Measurements from ENCODE around the gene TOMT.

Gene TOMT

DNA sequence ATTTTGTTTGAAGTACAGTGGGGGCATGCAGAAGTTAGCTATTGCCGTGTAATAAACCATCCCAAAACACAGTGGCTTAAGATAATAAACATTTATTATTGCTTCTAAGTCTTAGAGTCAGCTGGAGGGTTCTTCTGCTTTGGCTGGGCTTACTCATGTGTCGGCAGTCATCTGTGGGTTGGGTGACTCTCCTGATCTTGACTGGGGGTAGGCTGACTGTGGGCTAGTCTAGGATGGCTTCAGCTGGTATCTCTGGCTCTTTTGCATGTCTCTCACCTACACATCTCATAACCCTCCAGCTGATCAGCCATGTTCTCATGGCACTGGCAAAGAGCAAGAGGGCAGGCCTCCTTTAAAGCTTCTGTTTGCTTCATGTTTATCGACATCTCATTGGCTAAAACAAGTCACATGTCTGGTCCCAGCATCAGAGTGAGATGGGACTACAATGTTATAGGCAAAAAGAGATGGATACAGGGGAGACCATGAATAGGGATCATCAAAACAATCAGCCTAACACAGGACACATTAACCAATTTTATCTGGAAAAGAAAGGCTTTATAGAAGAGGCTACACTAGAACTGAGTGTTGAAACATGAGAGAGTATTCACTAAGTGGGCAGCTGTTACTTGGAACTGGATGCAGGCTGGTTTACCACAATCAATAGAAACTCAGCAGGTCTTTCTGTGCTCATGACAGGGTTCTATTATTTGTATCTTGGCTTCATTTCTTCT lies 19.9 kb upstream of the TOMT start:
- Histone ChIP-seq H3K9ac (ENCODE audit: low read length in 2 of 2) (no peak overlapping the region), H3K4me3 (ENCODE audit: low read length in 2 of 2) (no peak overlapping the region), H3K4me1 (ENCODE audit: control insufficient read depth, insufficient read depth, low read length) (peaks cover 6% of the 10 kb centered on the region), H3K9me3 (ENCODE audit: control insufficient read depth in 2 of 2, low read length in 2 of 2) (no peaks in the 10 kb centered on the region), H3K27me3 (ENCODE audit: control insufficient read depth in 1 of 2, insufficient read depth in 2 of 2, low read length in 2 of 2) (no peaks in the 10 kb centered on the region), H3K27ac (ENCODE audit: low read length) (no peak overlapping the region), H3K36me3 (ENCODE audit: control insufficient read depth in 2 of 2, insufficient read depth in 2 of 2, low read length in 2 of 2) (peaks cover 18% of the 10 kb centered on the region in 2 donors)

DNA sequence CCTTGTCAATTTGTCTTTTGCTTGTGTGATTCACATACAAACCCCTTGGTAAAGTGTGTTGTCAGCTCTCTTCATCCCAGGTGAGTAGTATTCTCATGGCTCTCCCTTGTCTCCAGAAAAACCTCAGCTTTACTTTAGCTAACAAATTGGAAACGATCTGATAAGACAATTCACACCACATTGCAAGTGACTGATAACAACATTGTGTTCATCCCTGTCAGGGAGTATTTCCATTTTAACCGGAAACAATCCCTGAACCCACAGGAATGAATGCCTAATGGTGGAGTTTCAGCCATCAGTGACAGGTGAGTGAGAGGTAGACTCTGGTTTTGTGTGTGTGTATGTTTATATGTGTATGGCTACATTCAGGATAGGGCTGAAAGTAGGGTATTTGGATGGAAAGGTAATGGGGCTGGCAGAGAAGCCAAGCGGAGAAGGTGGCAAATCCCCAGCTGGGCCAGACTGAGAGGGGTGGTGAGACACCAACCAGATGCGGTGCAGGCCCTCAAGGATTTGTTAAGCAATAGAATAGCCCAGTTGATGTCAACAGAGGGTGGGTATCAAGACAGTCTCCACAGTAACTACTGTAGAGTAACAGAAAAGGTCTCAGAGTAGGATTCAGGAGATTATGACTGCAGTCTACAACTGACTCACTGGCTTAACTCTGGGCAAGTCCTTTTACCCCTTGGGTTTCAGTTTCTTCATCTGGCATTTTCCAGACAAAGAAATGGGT lies 17.5 kb upstream of the TOMT start:
- H3K9ac ChIP-seq (ENCODE audit: low read length in 2 of 2) = peak overlapping the region in 1 of 2 donors; percentile 1
- H3K9me3 ChIP-seq (ENCODE audit: control insufficient read depth in 2 of 2, low read length in 2 of 2) = no peaks in the 10 kb centered on the region
- no peak overlapping the region for H3K27ac ChIP-seq (ENCODE audit: low read length)
- H3K4me3 ChIP-seq (ENCODE audit: low read length in 2 of 2) = no peak overlapping the region
- peaks cover 18% of the 10 kb centered on the region in 2 donors for H3K36me3 ChIP-seq (ENCODE audit: control insufficient read depth in 2 of 2, insufficient read depth in 2 of 2, low read length in 2 of 2)
- H3K27me3 ChIP-seq (ENCODE audit: control insufficient read depth in 1 of 2, insufficient read depth in 2 of 2, low read length in 2 of 2) = no peaks in the 10 kb centered on the region
- peaks cover 7% of the 10 kb centered on the region for H3K4me1 ChIP-seq (ENCODE audit: control insufficient read depth, insufficient read depth, low read length)

GRCh38 chr11:72091292-72091691 lies 14.4 kb upstream of the TOMT start:
- Histone ChIP-seq H3K9ac (ENCODE audit: low read length in 2 of 2) (peak overlapping the region; percentile 18 to 47), H3K9me3 (ENCODE audit: control insufficient read depth in 2 of 2, low read length in 2 of 2) (no peaks in the 10 kb centered on the region), H3K27ac (ENCODE audit: low read length) (peak overlapping the region; percentile 8), H3K27me3 (ENCODE audit: control insufficient read depth in 1 of 2, insufficient read depth in 2 of 2, low read length in 2 of 2) (no peaks in the 10 kb centered on the region), H3K4me3 (ENCODE audit: low read length in 2 of 2) (no peak overlapping the region), H3K4me1 (ENCODE audit: control insufficient read depth, insufficient read depth, low read length) (peaks cover 7% of the 10 kb centered on the region), H3K36me3 (ENCODE audit: control insufficient read depth in 2 of 2, insufficient read depth in 2 of 2, low read length in 2 of 2) (peaks cover 25 to 28% of the 10 kb centered on the region in 2 donors)

- peak overlapping the region in 1 of 2 donors; percentile 21 for H3K9ac ChIP-seq (ENCODE audit: low read length in 2 of 2)
- peaks cover 40% of the 10 kb centered on the region for H3K4me1 ChIP-seq (ENCODE audit: control insufficient read depth, insufficient read depth, low read length)
- peaks cover 35 to 54% of the 10 kb centered on the region in 2 donors for H3K36me3 ChIP-seq (ENCODE audit: control insufficient read depth in 2 of 2, insufficient read depth in 2 of 2, low read length in 2 of 2)
- no peaks in the 10 kb centered on the region for H3K27me3 ChIP-seq (ENCODE audit: control insufficient read depth in 1 of 2, insufficient read depth in 2 of 2, low read length in 2 of 2)
- no peaks in the 10 kb centered on the region for H3K9me3 ChIP-seq (ENCODE audit: control insufficient read depth in 2 of 2, low read length in 2 of 2)
- H3K4me3 ChIP-seq (ENCODE audit: low read length in 2 of 2) = no peak overlapping the region
- H3K27ac ChIP-seq (ENCODE audit: low read length) = no peak overlapping the region
Observed at GRCh38 chr11:72098741-72099140, 7.0 kb upstream of the TOMT start.

DNA sequence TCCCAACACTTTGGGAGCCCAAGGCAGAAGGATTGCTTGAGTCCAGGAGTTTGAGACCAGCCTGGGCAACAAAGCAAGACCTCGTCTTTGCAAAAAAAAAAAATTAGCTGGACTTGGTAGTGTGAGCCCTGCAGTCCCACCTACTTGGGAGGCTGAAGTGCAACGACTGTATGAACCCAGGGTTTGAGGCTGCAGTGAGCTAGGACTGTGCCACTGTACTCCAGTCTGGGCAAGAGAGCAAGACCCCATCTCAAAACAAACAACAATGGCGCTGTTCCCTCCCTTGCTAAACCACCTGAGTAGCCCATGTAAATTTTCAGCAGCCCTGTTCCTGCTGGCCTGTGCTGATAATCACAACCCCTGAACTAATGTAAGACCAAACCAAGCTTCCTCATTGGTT lies 5.7 kb upstream of the TOMT start:
- peak overlapping the region in 1 of 2 donors; percentile 21 for H3K9ac ChIP-seq (ENCODE audit: low read length in 2 of 2)
- no peaks in the 10 kb centered on the region for H3K27me3 ChIP-seq (ENCODE audit: control insufficient read depth in 1 of 2, insufficient read depth in 2 of 2, low read length in 2 of 2)
- peaks cover 42% of the 10 kb centered on the region for H3K4me1 ChIP-seq (ENCODE audit: control insufficient read depth, insufficient read depth, low read length)
- no peaks in the 10 kb centered on the region for H3K9me3 ChIP-seq (ENCODE audit: control insufficient read depth in 2 of 2, low read length in 2 of 2)
- no peak overlapping the region for H3K27ac ChIP-seq (ENCODE audit: low read length)
- H3K36me3 ChIP-seq (ENCODE audit: control insufficient read depth in 2 of 2, insufficient read depth in 2 of 2, low read length in 2 of 2) = peaks cover 28 to 48% of the 10 kb centered on the region in 2 donors
- H3K4me3 ChIP-seq (ENCODE audit: low read length in 2 of 2) = no peak overlapping the region

GRCh38 chr11:72100462-72100861 lies 5.3 kb upstream of the TOMT start:
- Histone ChIP-seq H3K9ac (ENCODE audit: low read length in 2 of 2) (peak overlapping the region in 1 of 2 donors; percentile 42), H3K9me3 (ENCODE audit: control insufficient read depth in 2 of 2, low read length in 2 of 2) (no peaks in the 10 kb centered on the region), H3K4me3 (ENCODE audit: low read length in 2 of 2) (no peak overlapping the region), H3K27me3 (ENCODE audit: control insufficient read depth in 1 of 2, insufficient read depth in 2 of 2, low read length in 2 of 2) (no peaks in the 10 kb centered on the region), H3K36me3 (ENCODE audit: control insufficient read depth in 2 of 2, insufficient read depth in 2 of 2, low read length in 2 of 2) (peaks cover 26 to 44% of the 10 kb centered on the region in 2 donors), H3K27ac (ENCODE audit: low read length) (no peak overlapping the region), H3K4me1 (ENCODE audit: control insufficient read depth, insufficient read depth, low read length) (peaks cover 42% of the 10 kb centered on the region)

DNA sequence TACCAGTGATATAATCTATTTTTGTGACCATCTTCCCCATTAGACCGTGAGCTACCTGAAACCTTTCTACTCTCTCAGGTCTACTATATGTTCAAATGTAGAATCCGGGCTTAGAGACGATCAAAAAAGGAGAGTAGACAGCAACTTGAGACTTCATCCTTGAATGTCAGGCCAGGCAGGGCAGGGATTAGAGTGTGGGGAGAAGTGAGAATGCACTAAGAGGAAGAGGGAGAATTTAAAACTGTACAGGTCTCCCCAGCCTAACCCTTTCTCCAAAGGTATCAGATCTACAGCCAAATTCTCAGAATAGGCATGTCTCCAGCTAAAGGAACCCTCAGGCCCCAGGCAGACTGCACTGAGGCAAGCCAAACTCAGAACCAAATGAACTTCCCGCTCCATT lies 3.6 kb upstream of the TOMT start:
- Histone ChIP-seq H3K27me3 (ENCODE audit: control insufficient read depth in 1 of 2, insufficient read depth in 2 of 2, low read length in 2 of 2) (no peaks in the 10 kb centered on the region), H3K36me3 (ENCODE audit: control insufficient read depth in 2 of 2, insufficient read depth in 2 of 2, low read length in 2 of 2) (peaks cover 19 to 35% of the 10 kb centered on the region in 2 donors), H3K4me1 (ENCODE audit: control insufficient read depth, insufficient read depth, low read length) (peaks cover 42% of the 10 kb centered on the region), H3K9ac (ENCODE audit: low read length in 2 of 2) (peak overlapping the region; percentile 81 to 98), H3K9me3 (ENCODE audit: control insufficient read depth in 2 of 2, low read length in 2 of 2) (no peaks in the 10 kb centered on the region), H3K27ac (ENCODE audit: low read length) (peak overlapping the region; percentile 91), H3K4me3 (ENCODE audit: low read length in 2 of 2) (peak overlapping the region; percentile 61 to 98)

GRCh38 chr11:72102631-72102945 lies 3.1 kb upstream of the TOMT start:
- H3K4me1 ChIP-seq (ENCODE audit: control insufficient read depth, insufficient read depth, low read length) = peaks cover 42% of the 10 kb centered on the region
- peak overlapping the region; percentile 61 to 98 for H3K4me3 ChIP-seq (ENCODE audit: low read length in 2 of 2)
- H3K9me3 ChIP-seq (ENCODE audit: control insufficient read depth in 2 of 2, low read length in 2 of 2) = no peaks in the 10 kb centered on the region

DNA sequence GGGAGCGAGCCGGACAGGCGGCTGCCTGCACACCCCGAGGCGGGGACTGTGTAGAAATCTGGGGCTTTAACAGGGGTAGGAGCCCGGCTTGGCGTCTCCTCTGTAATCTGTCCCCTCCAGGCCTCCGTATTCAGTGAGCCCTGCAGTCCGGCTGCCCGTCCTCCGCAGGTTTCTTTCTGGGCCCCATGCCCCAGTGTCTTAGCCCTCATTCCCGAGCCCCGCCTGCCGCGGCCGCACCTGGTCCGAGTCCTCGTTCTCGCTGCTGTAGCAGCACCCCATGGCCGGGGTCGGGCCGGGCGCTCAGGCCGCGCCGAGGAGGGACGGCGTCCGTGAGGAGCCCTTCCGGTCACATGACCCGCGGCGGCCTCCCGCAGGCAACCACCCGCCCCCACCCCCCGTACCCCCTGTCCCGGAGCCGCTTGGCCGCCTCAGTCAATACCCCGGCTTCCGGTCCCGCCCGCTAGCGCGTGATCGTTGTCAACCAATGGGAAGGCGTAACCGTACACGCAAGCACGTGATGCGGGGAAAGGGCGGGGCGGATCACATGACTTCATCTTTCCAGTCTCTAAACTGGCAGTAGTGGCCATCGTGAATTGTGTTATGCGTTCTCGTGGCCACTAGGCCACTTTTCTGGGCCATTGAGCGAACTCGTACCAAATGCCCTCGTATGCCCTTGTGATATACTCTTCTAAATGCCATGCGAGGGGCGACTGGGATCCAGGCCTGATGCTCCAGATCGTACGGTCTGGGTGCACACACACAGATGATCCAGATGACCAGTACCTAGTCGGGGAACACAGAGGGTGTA lies 2.6 kb upstream of the TOMT start, which contains the start of gene LAMTOR1:
TSS of gene LAMTOR1 (minus strand) at position 352 of the 808 bp plus-strand sequence. CDS start at position 279, 73 bp downstream.
- no peaks in the 10 kb centered on the region for H3K27me3 ChIP-seq (ENCODE audit: control insufficient read depth in 1 of 2, insufficient read depth in 2 of 2, low read length in 2 of 2)
- peaks cover 42% of the 10 kb centered on the region for H3K4me1 ChIP-seq (ENCODE audit: control insufficient read depth, insufficient read depth, low read length)
- H3K27ac ChIP-seq (ENCODE audit: low read length) = peak within 1 kb of the TSS; percentile 94
- H3K4me3 ChIP-seq (ENCODE audit: low read length in 2 of 2) = peak within 1 kb of the TSS; percentile 80 to 98
- H3K9ac ChIP-seq (ENCODE audit: low read length in 2 of 2) = peak within 1 kb of the TSS; percentile 81 to 98
- peaks cover 9 to 26% of the 10 kb centered on the region in 2 donors for H3K36me3 ChIP-seq (ENCODE audit: control insufficient read depth in 2 of 2, insufficient read depth in 2 of 2, low read length in 2 of 2)
- no peaks in the 10 kb centered on the region for H3K9me3 ChIP-seq (ENCODE audit: control insufficient read depth in 2 of 2, low read length in 2 of 2)

More at GRCh38 chr11:72102631-72102945, 3.1 kb upstream of the TOMT start:
- peak overlapping the region; percentile 91 for H3K27ac ChIP-seq (ENCODE audit: low read length)
- no peaks in the 10 kb centered on the region for H3K27me3 ChIP-seq (ENCODE audit: control insufficient read depth in 1 of 2, insufficient read depth in 2 of 2, low read length in 2 of 2)
- peak overlapping the region; percentile 81 to 98 for H3K9ac ChIP-seq (ENCODE audit: low read length in 2 of 2)
- H3K36me3 ChIP-seq (ENCODE audit: control insufficient read depth in 2 of 2, insufficient read depth in 2 of 2, low read length in 2 of 2) = peaks cover 15 to 31% of the 10 kb centered on the region in 2 donors

- no peaks in the 10 kb centered on the region for H3K27me3 ChIP-seq (ENCODE audit: control insufficient read depth in 1 of 2, insufficient read depth in 2 of 2, low read length in 2 of 2)
- peak overlapping the region; percentile 94 for H3K27ac ChIP-seq (ENCODE audit: low read length)
- peak overlapping the region; percentile 77 to 80 for H3K4me3 ChIP-seq (ENCODE audit: low read length in 2 of 2)
- peaks cover 42% of the 10 kb centered on the region for H3K4me1 ChIP-seq (ENCODE audit: control insufficient read depth, insufficient read depth, low read length)
- peaks cover 3 to 20% of the 10 kb centered on the region in 2 donors for H3K36me3 ChIP-seq (ENCODE audit: control insufficient read depth in 2 of 2, insufficient read depth in 2 of 2, low read length in 2 of 2)
- H3K9ac ChIP-seq (ENCODE audit: low read length in 2 of 2) = peak overlapping the region; percentile 73 to 77
- H3K9me3 ChIP-seq (ENCODE audit: control insufficient read depth in 2 of 2, low read length in 2 of 2) = no peaks in the 10 kb centered on the region
Observed at GRCh38 chr11:72103754-72104167, 2.0 kb upstream of the TOMT start.
